IMR-90 (cell line): ENCODE results near the gene CHD2.

Experiments used
- BHLHE40 ChIP-seq: fragments of 150-350 bp; IDR thresholded peaks from 2 replicates; pipeline ENCODE4 v1.6.1; 2016; ENCODE audit warnings: mild to moderate bottlenecking, low read depth, low read length
- CEBPB ChIP-seq: IDR thresholded peaks from 2 replicates; pipeline ENCODE4 v1.6.1; 2012; ENCODE audit warnings: low read depth, low read length, improper control_type of control experiment
- FOS ChIP-seq: fragments of 150-350 bp; IDR thresholded peaks from 2 replicates; pipeline ENCODE4 v1.6.1; 2016; ENCODE audit warnings: low read depth, low read length
- MAFK ChIP-seq: IDR thresholded peaks from 2 replicates; pipeline ENCODE4 v1.6.1; 2012; ENCODE audit warnings: low read depth, low read length, improper control_type of control experiment
- MXI1 ChIP-seq: IDR thresholded peaks from 2 replicates; pipeline ENCODE4 v1.6.1; 2012; ENCODE audit warnings: low read depth, mild to moderate bottlenecking, low read length, moderate library complexity, borderline replicate concordance
- POLR2A ChIP-seq: IDR thresholded peaks from 2 replicates; pipeline ENCODE4 v1.6.1; 2012; ENCODE audit warnings: mild to moderate bottlenecking, low read depth, low read length
- RAD21 ChIP-seq: IDR thresholded peaks from 2 replicates; pipeline ENCODE4 v1.6.1; 2012; ENCODE audit warnings: low read length, improper control_type of control experiment
- RFX5 ChIP-seq: IDR thresholded peaks from 2 replicates; pipeline ENCODE4 v1.8.0; 2012; ENCODE audit warnings: low read depth, mild to moderate bottlenecking, low read length, moderate library complexity
- TF ChIP-seq, protein P1 (sequence below): conservative IDR thresholded peaks from 2 replicates; pipeline ENCODE4 v1.5.1; 2012; ENCODE audit warnings: mild to moderate bottlenecking, low read depth, low read length, improper control_type of control experiment

DNA sequence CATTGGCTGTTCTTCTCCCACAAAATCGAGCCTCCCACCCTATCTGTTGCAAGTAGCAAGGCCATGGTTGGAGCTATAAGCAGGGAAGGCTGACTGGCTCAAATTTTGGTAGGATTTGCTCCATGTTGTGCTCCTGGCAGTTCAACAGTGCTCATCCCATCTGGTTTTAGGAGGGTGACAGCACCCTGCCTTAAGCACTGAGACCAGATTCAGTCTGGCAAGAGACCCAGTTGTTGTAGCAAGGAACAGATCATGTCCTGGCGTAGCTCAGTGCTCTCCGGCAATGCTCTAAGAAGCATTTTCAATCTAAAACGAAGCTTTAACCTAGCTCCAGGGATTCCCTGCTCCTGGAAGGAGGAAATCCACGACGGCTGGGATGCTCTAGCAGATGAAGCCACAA, 97.7 kb downstream of the CHD2 start:
- TF ChIP-seq, protein P1, sequence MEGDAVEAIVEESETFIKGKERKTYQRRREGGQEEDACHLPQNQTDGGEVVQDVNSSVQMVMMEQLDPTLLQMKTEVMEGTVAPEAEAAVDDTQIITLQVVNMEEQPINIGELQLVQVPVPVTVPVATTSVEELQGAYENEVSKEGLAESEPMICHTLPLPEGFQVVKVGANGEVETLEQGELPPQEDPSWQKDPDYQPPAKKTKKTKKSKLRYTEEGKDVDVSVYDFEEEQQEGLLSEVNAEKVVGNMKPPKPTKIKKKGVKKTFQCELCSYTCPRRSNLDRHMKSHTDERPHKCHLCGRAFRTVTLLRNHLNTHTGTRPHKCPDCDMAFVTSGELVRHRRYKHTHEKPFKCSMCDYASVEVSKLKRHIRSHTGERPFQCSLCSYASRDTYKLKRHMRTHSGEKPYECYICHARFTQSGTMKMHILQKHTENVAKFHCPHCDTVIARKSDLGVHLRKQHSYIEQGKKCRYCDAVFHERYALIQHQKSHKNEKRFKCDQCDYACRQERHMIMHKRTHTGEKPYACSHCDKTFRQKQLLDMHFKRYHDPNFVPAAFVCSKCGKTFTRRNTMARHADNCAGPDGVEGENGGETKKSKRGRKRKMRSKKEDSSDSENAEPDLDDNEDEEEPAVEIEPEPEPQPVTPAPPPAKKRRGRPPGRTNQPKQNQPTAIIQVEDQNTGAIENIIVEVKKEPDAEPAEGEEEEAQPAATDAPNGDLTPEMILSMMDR = no peak
- TF ChIP-seq BHLHE40 = no peak
- no peak for TF ChIP-seq MAFK
- no peak for TF ChIP-seq POLR2A
- no peak for TF ChIP-seq RAD21
- no peak for TF ChIP-seq RFX5
- no peak for TF ChIP-seq MXI1
- no peak for TF ChIP-seq CEBPB
- TF ChIP-seq FOS = no peak
